Measurements from ENCODE around the gene COCH. TPM values are rescaled to one million over a fixed set of nuclear protein-coding genes. Genes with fewer than 3 reads are reported as not detected.
"Not testable (repeated sequence)": the region's sequence is repeated elsewhere in the genome, so short reads cannot be mapped to it uniquely, and the experiment has no call there.

Gene COCH
- total RNA-seq, 4 donors from 2014 or later, result 0.42 to 4.5 (median 3.0) TPM

DNA sequence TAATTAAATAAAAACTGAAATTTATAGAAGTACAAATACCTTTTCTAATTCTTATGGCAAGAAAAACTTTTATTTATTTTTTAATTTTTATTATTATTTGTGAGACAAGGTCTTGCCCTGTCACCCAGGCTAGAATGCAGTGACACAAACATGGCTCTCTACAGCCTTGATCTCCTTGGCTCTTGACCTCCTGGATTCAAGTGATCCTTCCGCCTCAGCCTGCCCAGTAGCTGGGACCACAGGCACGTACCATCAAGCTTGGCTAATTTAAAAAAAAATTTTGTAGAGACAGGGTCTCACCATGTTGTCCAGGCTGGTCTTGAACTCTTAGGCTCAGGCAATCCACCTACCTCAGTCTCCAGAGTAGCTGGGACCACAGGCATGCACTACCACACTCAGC is 47.4 kb downstream of the COCH start:
- intact Hi-C loops (cut with DNase I), result no loop called here
- WGBS, result 92% methylated on average over 2 of the region's 2 CpGs
- no peaks in the 10 kb centered on the region for H3K4me1 ChIP-seq
- H3K27ac ChIP-seq (replicated peaks in 1 of 4), result no peak overlapping the region
- no peak for TF ChIP-seq POLR2AphosphoS5 (IDR thresholded peaks at IDR 0.05)
- TF ChIP-seq EP300 (IDR thresholded peaks at IDR 0.05), result no peak
- TF ChIP-seq POLR2A (IDR thresholded peaks at IDR 0.05; ENCODE audit: low read depth), result no peak
- TF ChIP-seq, protein P1, sequence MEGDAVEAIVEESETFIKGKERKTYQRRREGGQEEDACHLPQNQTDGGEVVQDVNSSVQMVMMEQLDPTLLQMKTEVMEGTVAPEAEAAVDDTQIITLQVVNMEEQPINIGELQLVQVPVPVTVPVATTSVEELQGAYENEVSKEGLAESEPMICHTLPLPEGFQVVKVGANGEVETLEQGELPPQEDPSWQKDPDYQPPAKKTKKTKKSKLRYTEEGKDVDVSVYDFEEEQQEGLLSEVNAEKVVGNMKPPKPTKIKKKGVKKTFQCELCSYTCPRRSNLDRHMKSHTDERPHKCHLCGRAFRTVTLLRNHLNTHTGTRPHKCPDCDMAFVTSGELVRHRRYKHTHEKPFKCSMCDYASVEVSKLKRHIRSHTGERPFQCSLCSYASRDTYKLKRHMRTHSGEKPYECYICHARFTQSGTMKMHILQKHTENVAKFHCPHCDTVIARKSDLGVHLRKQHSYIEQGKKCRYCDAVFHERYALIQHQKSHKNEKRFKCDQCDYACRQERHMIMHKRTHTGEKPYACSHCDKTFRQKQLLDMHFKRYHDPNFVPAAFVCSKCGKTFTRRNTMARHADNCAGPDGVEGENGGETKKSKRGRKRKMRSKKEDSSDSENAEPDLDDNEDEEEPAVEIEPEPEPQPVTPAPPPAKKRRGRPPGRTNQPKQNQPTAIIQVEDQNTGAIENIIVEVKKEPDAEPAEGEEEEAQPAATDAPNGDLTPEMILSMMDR (IDR thresholded peaks at IDR 0.05), result no peak
- no peaks in the 10 kb centered on the region for H3K27me3 ChIP-seq
- H3K4me3 ChIP-seq, result no peak overlapping the region
- no peak for DNase-seq (ENCODE audit: extremely low spot score)
- H3K36me3 ChIP-seq, result peaks cover 0 to 12% (median 8%) of the 10 kb centered on the region in 4 donors
- H3K9me3 ChIP-seq, result no peaks in the 10 kb centered on the region

DNA sequence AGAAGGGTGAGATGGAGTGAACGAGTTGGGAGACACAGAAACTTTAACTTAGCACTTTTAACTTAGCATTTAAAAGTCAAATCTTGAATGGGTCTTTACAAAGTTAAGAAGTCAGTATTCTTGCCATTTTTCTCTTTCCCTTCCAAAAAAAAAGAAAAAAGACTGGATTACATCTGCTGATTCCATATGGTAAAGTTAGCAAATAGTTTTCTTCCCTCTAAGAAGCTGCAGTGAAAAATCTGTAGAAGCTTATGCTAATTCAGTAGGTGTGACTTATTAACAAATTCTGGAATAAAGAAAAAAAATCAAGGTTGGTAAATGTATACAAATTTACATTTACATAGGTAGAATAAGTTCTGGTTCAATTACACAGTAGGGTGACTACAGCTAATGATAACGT is 50.9 kb downstream of the COCH start:
- TF ChIP-seq POLR2A (IDR thresholded peaks at IDR 0.05; ENCODE audit: low read depth) (no peak), EP300 (IDR thresholded peaks at IDR 0.05) (no peak), POLR2AphosphoS5 (IDR thresholded peaks at IDR 0.05) (no peak)
- TF ChIP-seq, protein P1 (IDR thresholded peaks at IDR 0.05), result no peak
- Histone ChIP-seq H3K36me3 (peaks cover 0 to 12% (median 8%) of the 10 kb centered on the region in 4 donors), H3K4me3 (no peak overlapping the region), H3K27ac (replicated peaks in 1 of 4) (no peak overlapping the region), H3K9me3 (no peaks in the 10 kb centered on the region), H3K27me3 (no peaks in the 10 kb centered on the region), H3K4me1 (peaks cover 5 to 8% (median 5%) of the 10 kb centered on the region in 4 donors)
- 81% methylated on average over 2 of the region's 2 CpGs for WGBS
- intact Hi-C loops (cut with DNase I), result no loop called here
- DNase-seq (ENCODE audit: extremely low spot score), result no peak

DNA sequence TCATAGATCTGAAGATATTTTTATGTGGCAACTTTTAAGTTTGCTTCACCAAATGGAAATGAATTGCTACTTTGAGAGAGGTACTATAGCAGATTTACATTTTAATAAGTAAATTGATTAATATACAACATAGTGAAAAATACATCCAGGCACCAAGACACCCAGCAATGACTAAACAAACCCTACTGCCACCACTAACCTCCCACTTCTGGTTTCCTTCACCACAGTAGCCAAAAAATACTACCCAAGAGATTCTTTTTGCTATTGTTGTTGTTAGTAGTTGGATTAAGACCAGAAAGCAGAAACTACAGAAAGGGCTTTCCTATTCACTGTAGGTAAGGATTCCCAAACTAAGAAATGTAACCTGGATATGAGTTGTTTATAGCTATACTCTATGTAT is 54.1 kb downstream of the COCH start:
- no peaks in the 10 kb centered on the region for H3K27me3 ChIP-seq
- peaks cover 0 to 16% (median 8%) of the 10 kb centered on the region in 4 donors for H3K36me3 ChIP-seq
- intact Hi-C loops (cut with DNase I), result no loop called here
- no peak overlapping the region for H3K27ac ChIP-seq (replicated peaks in 1 of 4)
- no peaks in the 10 kb centered on the region for H3K9me3 ChIP-seq
- DNase-seq (ENCODE audit: extremely low spot score), result no peak
- H3K4me1 ChIP-seq, result peaks cover 5 to 22% (median 10%) of the 10 kb centered on the region in 4 donors
- TF ChIP-seq POLR2A (IDR thresholded peaks at IDR 0.05; ENCODE audit: low read depth), result no peak
- TF ChIP-seq, protein P1 (IDR thresholded peaks at IDR 0.05), result no peak
- no peak for TF ChIP-seq EP300 (IDR thresholded peaks at IDR 0.05)
- TF ChIP-seq POLR2AphosphoS5 (IDR thresholded peaks at IDR 0.05), result no peak
- no peak overlapping the region for H3K4me3 ChIP-seq

DNA sequence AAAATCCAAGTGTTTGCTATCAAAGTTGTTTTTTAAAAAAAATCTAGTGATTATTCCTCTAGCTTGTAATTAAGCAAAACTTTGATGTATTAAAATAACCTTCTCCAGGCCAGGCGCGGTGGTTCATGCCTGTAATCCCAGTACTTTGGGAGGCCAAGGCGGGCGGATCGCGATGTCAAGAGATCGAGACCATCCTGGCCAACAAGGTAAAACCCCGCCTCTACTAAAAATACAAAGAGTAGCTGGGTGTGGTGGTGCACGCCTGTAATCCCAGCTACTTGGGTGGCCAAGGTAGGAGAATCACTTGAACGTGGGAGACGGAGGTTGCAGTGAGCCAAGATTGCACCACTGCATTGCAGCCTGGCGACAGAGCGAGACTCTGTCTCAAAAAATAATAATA is 59.6 kb downstream of the COCH start:
- H3K9me3 ChIP-seq; DNase-seq (ENCODE audit: extremely low spot score); intact Hi-C loops (cut with DNase I); H3K4me3 ChIP-seq; H3K27me3 ChIP-seq; H3K27ac ChIP-seq (replicated peaks in 1 of 4): not testable (repeated sequence)
- H3K4me1 ChIP-seq, result peaks cover 3 to 22% (median 11%) of the 10 kb centered on the region in 4 donors
- H3K36me3 ChIP-seq, result peaks cover 0 to 42% (median 27%) of the 10 kb centered on the region in 4 donors
- 99% methylated on average over 13 of the region's 13 CpGs for WGBS

DNA sequence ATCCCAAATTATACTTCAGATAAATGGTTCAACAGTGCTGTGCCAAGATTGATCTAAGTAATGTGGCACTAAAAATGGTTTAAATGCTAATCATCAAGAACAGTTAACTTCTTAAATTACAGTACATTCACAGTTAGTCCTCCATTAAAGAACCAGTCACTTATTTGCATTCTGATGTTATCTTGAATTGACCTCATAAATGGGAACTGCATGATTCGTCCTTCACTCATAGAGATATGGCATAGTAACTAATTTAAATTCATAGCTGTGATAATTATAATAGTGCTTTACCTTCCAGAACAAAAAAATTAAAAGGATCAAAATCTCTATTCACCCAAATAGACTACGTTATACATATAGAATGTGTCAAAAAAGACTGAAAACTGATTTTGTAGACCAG is 61.1 kb downstream of the COCH start:
- TF ChIP-seq, protein P1 (IDR thresholded peaks at IDR 0.05), result no peak
- TF ChIP-seq POLR2A (IDR thresholded peaks at IDR 0.05; ENCODE audit: low read depth), result no peak
- no peak for TF ChIP-seq EP300 (IDR thresholded peaks at IDR 0.05)
- no peak for TF ChIP-seq POLR2AphosphoS5 (IDR thresholded peaks at IDR 0.05)
- peaks cover 0 to 42% (median 27%) of the 10 kb centered on the region in 4 donors for H3K36me3 ChIP-seq
- peaks cover 0 to 16% (median 13%) of the 10 kb centered on the region in 4 donors for H3K4me1 ChIP-seq
- H3K4me3 ChIP-seq, result no peak overlapping the region
- 88% methylated on average over 2 of the region's 2 CpGs for WGBS
- no peak for DNase-seq (ENCODE audit: extremely low spot score)
- intact Hi-C loops (cut with DNase I), result no loop called here
- no peaks in the 10 kb centered on the region for H3K9me3 ChIP-seq
- H3K27me3 ChIP-seq, result no peaks in the 10 kb centered on the region
- H3K27ac ChIP-seq (replicated peaks in 1 of 4), result no peak overlapping the region
